HG02973 (cell line): ENCODE measurements around the gene FCHSD2.
A peak's percentile ranks its signal among the peaks of the same experiment; 100 is the strongest.
"Not testable (repeated sequence)": the region's sequence is repeated elsewhere in the genome, so short reads cannot be mapped to it uniquely, and the experiment has no call there.

Source experiments
- ATAC-seq: cut with Tn5 transposase; IDR thresholded peaks from one replicate; pipeline ENCODE4 v1.9.1; 2021; ENCODE audit warnings: moderate library complexity; ENCODE audit not compliant: unreplicated experiment

FCHSD2 gene

DNA sequence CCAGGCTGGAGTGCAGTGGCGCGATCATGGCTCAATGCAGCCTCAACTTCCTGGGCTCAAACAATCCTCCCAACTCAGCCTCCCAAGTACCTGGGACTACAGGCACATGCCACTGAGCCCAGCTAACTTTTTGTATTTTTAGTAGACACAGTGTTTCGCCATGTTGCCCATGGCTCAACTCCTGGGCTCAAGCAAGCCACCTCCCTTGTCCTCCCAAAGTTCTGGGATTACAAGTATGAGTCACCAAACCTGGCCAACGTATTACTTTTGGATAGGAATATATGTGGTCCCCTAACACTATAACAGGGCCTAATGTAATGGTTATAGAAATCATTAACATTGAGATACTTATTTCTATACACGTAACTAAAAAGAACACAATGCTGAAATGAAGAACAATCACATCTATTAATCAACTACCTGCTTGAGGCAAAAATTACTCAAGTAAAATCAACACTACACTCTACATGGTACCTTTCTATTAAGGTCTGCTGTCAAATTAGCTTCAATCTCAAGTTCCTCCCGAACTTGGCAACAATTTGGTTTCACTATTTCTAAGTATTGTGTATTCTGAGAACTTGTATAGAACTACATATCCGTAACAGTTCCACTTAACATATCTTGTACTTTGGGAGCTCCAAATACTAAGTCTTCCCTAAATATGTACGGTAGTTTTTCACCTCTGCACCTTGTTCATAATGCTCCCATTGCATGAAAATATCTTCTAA, 124.9 kb downstream of the FCHSD2 start:
- ATAC-seq: no peak

DNA sequence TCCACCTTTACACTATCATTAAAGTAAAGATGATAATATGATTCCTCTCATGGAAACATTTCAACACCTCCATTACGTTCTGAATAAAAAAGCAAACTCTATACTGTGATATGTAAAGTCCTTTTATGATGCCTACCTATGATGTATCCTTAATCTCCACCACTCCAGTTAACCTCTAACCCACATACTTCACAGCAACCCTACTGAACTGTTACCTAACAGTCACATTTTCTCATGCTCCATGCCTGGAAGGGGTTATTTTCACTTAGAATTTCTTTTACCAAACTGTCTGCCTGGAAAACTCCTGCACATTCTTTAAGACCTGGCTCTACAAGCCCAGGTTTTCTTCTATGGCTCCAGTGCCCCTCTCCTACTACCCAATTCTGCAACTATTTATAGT, 129.1 kb downstream of the FCHSD2 start:
- ATAC-seq: no peak

DNA sequence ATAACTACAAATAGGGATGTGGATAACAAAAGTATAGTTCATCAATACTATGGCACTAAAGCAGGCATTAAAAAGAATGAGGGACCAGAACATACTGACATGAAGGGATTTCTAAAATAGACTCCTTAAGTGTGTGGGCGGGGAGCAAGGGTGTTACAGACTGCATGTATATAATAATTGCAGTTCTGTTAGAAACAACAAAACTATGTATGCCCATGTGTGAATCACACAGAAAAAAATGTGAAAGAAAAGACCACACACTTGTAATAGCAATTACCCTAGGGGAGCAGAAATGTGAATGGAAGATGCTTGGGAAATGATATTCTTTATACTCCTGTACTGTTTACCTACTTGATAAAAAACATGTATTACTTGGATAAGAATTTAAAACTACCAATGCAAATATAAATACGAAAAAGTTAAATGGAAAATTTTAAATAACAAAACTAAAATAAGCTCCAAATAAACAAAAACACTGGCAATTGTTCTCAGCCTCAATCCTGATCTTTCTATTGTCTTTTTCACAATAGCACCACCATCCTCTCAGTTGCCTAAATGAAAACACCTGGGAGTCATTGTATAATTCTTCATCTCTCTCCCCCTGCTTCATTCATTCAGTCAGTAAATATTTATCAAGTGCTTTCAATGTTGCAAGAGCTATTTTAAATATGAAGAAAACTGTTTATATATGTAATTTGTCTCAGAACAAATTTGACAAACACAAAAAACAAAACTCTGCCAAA, 129.8 kb downstream of the FCHSD2 start:
- ATAC-seq: no peak

DNA sequence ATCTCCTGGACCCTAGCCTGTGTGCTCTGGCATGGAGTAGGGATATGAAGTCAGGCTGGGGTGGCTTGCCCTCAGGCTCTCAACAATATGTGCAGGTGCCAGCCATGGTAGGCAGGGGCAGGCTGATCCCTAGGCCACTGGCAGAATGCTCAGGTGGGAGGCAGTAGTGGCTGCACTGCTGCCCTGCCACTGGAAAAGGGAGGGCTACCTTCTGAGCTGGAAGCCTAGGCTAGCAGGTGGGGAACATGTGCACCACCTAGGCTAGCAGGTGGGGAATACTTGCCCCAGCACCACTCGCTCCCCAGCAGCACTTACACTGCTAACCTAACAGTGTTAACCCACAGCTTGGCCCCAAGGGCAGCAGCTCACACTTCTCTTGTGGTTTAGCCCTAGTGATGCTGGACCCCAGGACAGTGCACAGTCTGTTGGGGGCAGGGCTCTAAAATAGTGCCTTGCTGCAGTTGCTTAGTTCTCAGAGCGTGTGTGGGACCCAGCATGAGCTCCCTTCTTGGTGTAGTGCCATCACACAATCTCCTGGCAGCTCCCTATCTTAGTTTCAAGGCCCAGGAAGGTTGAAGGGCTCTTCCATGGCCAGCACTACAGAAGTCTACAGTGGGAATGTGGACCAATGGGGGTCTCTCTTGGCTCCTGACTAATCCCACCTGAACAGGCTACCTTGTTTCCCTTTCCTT, 130.8 kb downstream of the FCHSD2 start:
- ATAC-seq: no peak

DNA sequence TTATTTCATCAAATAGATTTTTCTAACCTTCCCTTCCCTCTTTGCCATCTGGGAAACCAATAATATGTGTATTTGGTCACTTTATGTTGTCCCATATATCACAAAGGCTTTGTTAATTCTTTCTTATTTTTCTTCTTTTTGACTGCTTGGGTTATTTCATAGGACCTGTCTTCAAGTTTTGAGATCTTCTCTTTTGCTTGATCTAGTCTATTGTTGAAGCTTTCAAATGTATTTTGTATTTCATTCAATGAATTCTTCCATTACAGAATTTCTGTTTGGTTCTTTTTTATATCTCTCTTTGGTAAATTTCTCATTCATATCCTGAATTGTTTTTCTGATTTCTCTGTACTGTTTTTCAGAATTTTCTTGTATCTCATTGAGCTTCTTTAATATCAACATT, 132.1 kb downstream of the FCHSD2 start:
- ATAC-seq: no peak

DNA sequence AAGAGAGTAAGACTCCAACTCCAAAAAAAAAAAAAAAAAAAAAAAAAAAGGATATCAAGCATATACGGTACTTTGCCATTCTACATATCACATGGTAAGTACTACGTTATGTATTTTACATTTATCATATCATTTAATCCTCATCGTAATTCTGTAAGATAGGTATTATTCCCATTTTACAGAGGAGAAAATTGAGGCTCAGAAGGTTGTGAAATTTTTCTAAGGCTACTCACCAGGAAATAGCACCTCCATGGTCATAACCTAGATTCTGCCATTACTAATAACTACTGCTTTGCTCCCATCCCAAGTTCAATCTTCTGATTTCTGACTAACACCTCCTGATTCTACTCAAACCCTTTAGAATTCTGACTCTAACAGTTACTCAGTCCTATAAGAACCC, 138.0 kb downstream of the FCHSD2 start:
- ATAC-seq: no peak

DNA sequence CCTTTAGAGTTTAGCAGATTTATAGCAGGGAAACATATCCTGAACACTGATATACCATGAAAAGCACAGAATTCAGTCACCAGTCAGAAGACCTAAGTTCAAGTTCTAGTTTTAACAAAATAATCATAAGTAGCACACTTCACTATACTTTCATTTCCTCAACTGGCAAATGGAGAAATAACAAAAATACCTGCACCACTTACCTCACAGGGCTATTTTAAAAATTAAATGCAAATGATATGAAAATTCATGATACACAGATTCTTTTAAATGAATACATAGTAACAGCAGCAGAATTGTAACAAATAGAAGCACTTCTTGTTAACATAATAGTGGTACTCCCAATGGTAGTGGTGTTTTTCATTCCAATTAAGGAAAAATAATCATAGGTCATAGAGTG, 139.0 kb downstream of the FCHSD2 start:
- peak; percentile 36 for ATAC-seq

DNA sequence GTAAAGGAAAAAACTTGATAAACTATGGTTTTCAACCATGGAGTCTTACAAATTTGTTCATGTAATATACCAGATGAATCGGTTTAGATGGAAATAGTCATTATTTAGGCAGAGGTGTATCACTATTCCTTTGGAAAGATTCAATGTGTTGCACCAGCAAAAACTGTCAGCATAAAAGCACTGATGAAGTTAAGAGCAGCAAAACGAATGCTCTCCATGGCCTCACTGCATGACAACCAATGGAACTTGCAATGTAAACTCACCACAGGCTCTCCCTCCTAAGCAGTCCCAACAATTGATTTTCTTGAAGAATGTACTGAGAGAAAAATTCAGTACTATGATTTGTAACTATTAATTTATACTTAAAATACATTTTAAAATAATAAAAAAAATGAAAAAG, 139.9 kb downstream of the FCHSD2 start:
- no peak for ATAC-seq

DNA sequence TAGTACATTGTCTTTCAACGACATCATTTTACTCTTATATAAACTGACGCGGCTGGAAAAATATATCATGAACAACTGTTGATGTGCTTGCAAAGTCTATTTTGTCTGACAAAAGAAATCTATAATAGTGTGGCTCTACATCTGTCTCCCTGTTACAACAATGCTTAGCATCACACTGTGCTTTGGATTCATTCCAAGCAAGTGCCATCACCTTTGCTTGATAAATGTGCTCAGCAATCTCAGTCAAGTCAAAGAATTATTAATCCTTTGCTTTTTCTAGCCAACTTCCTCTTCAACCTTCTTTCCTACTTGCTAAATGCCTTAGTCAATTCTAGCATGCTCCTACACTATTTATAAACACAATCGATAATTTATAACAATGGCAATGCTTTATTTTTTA, 140.5 kb downstream of the FCHSD2 start:
- no peak for ATAC-seq

DNA sequence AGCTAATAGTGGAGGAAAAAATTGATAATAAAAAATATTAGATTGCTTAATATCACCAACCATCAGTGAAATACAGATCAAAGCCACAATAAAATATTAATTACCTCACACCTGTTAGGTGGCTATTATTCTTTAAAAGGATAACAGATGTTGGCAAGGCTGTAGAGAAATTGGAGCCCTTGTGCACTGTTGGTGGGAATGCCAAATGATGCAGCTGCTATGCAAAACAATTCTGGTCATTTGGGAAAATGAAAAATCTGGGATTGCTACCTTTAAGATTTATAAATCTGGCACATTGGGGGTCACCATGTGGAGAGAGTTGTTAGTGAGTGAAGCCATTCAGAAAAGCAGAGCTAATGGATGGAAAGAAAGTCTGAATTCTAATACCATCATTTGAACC, 143.4 kb downstream of the FCHSD2 start:
- ATAC-seq: no peak

DNA sequence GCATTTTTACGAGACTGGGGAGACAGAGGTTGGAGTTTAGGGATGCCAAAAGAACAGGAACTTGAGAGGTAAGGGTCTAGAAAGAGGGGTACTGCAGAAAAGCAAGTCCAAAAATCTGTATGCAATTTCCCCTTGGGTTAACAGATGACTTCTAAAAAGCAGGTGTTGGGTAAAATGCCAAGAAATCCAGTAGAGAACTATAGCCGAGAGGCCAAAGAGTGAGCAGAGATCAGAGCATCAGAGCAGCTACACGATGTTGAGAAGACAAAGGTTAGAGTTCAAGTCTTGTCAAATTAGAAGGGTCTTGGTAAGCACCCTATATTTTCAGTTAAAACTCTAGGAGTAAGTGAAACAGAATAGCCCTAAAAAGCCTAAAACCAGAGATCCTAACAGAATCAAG, 145.2 kb downstream of the FCHSD2 start:
- ATAC-seq: no peak

DNA sequence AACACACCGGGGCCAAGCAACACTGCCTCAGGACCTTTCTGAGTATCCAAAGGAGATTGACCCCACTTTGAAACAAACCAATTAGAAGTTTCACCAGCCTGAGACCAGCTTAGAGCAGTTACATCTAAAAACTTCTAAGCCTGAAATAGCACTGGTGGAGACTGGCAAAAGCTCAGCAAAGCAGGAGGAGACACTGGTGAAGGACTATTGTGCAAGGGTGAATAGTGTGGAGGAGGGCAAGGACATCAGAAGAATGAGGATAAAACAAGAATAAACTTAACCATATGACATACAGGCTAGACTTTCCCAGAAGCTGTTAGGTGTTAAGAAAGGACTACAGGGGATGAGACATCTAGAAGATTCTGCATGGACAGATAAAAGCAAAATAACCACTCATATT, 152.4 kb downstream of the FCHSD2 start:
- ATAC-seq: no peak

DNA sequence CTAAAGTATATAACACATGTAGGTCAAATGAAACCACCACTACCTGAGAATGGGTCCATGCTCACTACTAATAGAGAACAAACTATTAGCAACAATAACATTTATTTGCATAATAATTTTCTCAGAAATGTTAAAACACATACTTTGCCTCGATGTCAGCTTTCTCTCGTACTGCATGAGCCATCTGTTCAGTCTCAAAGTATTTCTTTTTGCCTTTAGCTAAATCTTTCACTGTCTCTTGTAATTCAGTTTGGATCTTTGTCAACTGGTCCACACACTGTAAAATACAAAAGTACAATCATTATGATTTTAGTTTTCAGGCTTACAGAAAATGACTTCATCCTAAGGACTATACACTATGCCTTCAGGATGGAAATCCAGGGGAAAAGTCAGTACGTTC, 153.3 kb downstream of the FCHSD2 start:
- no peak for ATAC-seq

DNA sequence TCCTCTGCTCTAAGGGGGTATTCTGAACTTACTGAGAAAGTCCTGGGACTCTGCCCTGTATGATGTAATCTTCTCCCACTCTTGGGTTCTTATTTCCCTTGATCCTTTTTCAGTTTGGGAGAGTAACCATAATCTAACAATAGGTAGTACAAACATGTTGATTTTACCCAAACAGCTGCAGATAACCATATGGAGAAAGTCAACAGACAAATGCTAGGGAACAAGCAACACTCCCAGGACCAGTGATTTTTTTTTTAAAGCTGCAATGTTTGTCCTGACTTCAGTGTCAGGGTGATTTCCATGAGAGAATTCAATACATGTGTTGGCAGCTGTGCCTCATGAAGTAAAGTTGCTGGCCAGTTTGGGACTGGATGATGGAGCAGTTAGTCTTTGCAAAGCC, 156.5 kb downstream of the FCHSD2 start:
- ATAC-seq: no peak

DNA sequence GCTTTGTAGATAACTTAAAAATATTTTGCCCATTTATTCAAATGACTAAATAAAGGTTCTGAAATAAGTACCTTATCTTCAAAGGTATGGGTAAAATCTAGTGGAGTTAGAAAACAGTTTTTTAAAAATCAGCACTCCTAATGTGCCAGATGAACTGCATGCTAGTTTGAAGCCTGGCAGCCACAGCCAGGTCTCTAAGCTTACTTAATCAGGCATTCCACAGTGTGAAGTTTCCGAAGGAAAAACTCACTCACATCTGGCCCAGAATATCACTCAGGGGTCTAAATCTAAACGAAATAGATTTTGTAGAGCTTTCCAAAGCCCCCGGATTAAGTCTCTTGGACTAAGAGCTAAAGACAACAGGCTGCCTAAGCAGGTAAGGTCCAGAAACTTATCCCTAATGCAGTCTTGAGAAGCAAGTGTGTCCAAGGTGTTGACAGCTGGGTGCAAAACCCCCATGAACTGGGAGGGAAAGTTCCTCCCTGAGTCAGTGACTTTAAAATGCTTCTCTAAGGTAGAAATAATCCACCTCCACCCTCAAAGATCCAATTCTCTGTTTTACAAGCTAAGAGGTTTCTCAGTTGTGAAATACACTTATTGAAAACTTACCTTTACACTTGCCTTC, 157.6 kb downstream of the FCHSD2 start:
- ATAC-seq: no peak

DNA sequence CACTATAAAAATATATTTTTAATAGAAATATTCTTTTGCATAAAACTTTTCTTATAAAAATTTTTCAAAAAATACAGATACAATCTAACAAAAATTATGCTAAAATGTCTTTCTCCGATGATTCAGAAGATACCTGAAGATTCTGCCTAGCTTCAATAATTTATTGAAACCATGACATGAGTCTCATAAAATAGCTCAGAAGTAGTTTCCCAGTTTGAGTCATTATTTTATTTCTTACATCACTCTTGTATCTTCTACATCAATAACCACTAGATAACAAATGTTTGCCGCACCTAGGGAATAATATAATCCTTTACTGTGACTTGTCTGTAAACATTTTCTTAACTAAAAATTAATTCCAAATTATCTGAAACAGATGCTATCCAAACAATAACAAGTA, 158.6 kb downstream of the FCHSD2 start:
- no peak for ATAC-seq

DNA sequence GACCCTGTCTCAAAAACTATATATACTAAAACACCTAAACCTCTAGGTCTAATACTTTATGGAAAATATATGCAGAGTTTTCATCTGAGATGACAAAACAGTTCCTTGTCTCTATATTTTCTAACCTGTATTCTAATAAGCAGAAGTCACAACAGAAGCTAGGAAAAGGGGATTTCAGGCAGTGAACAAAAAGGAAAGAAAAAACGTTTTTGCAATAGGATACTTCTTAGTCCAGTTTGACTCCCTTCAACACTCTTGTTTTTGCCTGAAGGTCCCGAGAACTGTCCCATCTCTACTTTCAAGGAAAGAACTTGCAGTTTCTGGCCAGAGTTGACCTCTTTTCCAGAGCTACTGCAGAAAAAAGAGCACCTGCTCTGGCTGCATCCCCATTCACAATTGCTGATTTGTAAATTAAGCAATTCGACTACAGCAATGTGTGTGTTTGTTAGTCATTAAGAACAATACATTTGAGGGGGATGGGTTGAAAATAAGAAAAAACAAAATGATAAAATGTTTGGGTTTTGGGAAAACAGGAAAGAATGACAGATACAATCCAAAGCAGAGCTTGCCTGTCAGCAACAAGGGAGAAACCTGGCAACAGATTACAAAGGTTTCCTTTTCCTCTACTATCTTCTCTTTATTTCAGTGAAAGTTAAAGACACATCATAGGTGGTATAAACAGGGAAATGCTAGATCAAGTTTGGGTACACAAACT, 160.0 kb downstream of the FCHSD2 start:
- no peak for ATAC-seq

DNA sequence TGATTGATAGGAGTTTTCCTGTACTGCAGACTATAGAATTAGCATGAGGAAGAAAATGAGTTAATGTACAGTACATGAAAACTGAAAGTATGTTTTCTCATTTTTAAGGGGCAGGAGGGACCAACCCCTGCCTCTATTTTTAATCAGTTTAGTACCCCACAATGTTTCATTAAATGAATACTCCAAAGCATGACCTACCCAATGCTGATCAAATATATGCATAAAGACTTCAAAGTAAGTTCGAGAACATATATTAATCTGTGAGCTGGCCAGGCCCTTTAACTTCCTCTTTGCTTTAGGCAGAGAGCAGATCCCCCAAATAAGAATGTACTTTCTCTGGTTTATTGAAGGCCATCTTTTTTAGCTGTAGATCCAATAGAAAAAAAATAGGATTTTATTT, 161.0 kb downstream of the FCHSD2 start:
- no peak for ATAC-seq

DNA sequence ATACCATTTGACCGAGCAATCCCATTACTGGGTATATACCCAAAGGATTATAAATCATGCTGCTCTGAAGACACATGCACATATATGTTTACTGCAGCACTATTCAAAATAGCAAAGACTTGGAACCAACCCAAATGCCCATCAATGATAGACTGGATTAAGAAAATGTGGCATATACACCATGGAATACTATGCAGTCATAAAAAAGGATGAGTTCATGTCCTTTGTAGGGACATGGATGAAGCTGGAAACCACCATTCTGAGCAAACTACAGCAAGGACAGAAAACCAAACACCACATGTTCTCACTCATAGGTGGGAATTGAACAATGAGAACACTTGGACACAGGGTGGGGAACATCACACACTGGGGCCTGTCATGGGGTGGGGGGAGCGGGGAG, 164.3 kb downstream of the FCHSD2 start:
- ATAC-seq: not testable (repeated sequence)

DNA sequence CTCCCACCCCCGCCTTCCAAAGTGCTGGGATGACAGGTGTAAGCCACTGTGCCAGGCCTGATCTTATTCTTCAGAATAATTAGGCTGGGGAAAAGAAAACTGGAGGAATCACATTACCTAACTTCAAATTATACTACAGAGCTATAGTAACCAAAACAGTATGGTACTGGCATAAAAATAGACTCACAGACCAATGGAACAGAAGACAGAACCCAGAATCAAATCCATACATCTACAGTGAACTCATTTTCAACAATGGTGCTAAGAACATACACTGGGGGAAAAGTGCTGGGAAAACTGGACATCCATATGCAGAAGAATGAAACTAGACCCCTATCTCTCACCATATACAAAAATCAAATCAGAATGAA, 165.6 kb downstream of the FCHSD2 start:
- not testable (repeated sequence) for ATAC-seq
